ENCODE results near the gene TMEM41A.

The TMEM41A gene

DNA sequence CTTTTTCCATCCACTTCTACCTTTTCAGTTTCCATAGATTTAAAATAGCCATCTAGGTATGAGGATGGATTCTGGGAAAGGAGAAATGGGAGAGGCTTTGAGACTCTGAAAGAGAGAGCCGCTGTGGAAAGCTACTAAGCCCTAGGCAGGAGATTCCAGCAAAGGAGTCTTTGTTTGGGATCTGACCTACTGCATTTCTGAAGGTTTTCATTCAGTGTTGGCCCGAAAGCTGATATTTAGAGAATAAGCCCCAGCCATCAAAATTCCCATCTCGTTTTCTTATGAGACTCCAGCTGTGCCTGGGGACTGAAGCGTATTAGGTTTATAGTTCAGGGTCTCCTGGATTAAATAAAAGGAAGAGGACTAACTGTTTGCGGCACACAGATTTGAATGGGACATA, 34.1 kb upstream of the TMEM41A start:
- TF ChIP-seq YY1 (IDR thresholded peaks at IDR 0.05; ENCODE audit: low read depth): no peak
- TF ChIP-seq, protein P1, sequence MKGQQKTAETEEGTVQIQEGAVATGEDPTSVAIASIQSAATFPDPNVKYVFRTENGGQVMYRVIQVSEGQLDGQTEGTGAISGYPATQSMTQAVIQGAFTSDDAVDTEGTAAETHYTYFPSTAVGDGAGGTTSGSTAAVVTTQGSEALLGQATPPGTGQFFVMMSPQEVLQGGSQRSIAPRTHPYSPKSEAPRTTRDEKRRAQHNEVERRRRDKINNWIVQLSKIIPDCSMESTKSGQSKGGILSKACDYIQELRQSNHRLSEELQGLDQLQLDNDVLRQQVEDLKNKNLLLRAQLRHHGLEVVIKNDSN (IDR thresholded peaks at IDR 0.05): no peak
- no peak for TF ChIP-seq EGR1 (IDR thresholded peaks at IDR 0.05)
- no peak for TF ChIP-seq ZBTB7A (IDR thresholded peaks at IDR 0.05; ENCODE audit: low read depth)
- TF ChIP-seq, protein P2, sequence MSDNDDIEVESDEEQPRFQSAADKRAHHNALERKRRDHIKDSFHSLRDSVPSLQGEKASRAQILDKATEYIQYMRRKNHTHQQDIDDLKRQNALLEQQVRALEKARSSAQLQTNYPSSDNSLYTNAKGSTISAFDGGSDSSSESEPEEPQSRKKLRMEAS (IDR thresholded peaks at IDR 0.05): no peak
- TF ChIP-seq, protein P3, sequence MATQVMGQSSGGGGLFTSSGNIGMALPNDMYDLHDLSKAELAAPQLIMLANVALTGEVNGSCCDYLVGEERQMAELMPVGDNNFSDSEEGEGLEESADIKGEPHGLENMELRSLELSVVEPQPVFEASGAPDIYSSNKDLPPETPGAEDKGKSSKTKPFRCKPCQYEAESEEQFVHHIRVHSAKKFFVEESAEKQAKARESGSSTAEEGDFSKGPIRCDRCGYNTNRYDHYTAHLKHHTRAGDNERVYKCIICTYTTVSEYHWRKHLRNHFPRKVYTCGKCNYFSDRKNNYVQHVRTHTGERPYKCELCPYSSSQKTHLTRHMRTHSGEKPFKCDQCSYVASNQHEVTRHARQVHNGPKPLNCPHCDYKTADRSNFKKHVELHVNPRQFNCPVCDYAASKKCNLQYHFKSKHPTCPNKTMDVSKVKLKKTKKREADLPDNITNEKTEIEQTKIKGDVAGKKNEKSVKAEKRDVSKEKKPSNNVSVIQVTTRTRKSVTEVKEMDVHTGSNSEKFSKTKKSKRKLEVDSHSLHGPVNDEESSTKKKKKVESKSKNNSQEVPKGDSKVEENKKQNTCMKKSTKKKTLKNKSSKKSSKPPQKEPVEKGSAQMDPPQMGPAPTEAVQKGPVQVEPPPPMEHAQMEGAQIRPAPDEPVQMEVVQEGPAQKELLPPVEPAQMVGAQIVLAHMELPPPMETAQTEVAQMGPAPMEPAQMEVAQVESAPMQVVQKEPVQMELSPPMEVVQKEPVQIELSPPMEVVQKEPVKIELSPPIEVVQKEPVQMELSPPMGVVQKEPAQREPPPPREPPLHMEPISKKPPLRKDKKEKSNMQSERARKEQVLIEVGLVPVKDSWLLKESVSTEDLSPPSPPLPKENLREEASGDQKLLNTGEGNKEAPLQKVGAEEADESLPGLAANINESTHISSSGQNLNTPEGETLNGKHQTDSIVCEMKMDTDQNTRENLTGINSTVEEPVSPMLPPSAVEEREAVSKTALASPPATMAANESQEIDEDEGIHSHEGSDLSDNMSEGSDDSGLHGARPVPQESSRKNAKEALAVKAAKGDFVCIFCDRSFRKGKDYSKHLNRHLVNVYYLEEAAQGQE (IDR thresholded peaks at IDR 0.05; ENCODE audit: low read depth): no peak
- no peak for TF ChIP-seq RAD21 (IDR thresholded peaks at IDR 0.05; ENCODE audit: low read depth)
- TF ChIP-seq TEAD4 (IDR thresholded peaks at IDR 0.05): no peak
- no peak for TF ChIP-seq CREB1 (IDR thresholded peaks at IDR 0.05; ENCODE audit: low read depth)
- TF ChIP-seq TAF1 (IDR thresholded peaks at IDR 0.05; ENCODE audit: low read depth): no peak
- TF ChIP-seq TCF12 (IDR thresholded peaks at IDR 0.05; ENCODE audit: low read depth): no peak
- no peak for TF ChIP-seq NFIC (IDR thresholded peaks at IDR 0.05)
- no peak for TF ChIP-seq EP300 (IDR thresholded peaks at IDR 0.05; ENCODE audit: borderline replicate concordance)
- TF ChIP-seq CEBPB (IDR thresholded peaks at IDR 0.05): no peak
- no peak for TF ChIP-seq FOXM1 (IDR thresholded peaks at IDR 0.05; ENCODE audit: borderline replicate concordance, low read depth)

DNA sequence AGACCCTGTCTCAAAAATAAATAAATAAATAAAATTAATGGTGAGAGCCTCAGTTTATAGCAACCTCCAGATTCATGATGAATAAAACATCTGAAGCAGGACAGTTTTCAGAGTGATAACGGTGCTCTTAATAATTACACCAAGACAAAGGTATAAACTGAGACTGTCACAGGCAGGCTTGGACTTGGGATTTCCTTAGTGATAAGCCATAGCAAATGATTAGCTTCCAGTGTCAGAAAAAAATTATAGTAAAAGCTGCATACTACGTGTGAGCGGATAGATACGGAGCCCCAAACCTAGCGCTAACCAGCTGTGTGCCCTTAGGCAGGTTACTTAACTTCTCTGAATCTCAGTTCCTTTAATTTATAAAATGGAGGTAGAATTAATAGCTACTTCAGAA, 32.0 kb upstream of the TMEM41A start:
- no peak for TF ChIP-seq TCF12 (IDR thresholded peaks at IDR 0.05; ENCODE audit: low read depth)
- TF ChIP-seq, protein P3 (IDR thresholded peaks at IDR 0.05; ENCODE audit: low read depth): no peak
- TF ChIP-seq, protein P2 (IDR thresholded peaks at IDR 0.05): no peak
- no peak for TF ChIP-seq RAD21 (IDR thresholded peaks at IDR 0.05; ENCODE audit: low read depth)
- TF ChIP-seq TAF1 (IDR thresholded peaks at IDR 0.05; ENCODE audit: low read depth): no peak
- TF ChIP-seq ZBTB7A (IDR thresholded peaks at IDR 0.05; ENCODE audit: low read depth): no peak
- TF ChIP-seq FOXM1 (IDR thresholded peaks at IDR 0.05; ENCODE audit: borderline replicate concordance, low read depth): no peak
- TF ChIP-seq EGR1 (IDR thresholded peaks at IDR 0.05): no peak
- TF ChIP-seq, protein P1 (IDR thresholded peaks at IDR 0.05): no peak
- no peak for TF ChIP-seq CREB1 (IDR thresholded peaks at IDR 0.05; ENCODE audit: low read depth)
- no peak for TF ChIP-seq YY1 (IDR thresholded peaks at IDR 0.05; ENCODE audit: low read depth)
- TF ChIP-seq EP300 (IDR thresholded peaks at IDR 0.05; ENCODE audit: borderline replicate concordance): no peak
- no peak for TF ChIP-seq CEBPB (IDR thresholded peaks at IDR 0.05)
- no peak for TF ChIP-seq TEAD4 (IDR thresholded peaks at IDR 0.05)
- TF ChIP-seq NFIC (IDR thresholded peaks at IDR 0.05): no peak

DNA sequence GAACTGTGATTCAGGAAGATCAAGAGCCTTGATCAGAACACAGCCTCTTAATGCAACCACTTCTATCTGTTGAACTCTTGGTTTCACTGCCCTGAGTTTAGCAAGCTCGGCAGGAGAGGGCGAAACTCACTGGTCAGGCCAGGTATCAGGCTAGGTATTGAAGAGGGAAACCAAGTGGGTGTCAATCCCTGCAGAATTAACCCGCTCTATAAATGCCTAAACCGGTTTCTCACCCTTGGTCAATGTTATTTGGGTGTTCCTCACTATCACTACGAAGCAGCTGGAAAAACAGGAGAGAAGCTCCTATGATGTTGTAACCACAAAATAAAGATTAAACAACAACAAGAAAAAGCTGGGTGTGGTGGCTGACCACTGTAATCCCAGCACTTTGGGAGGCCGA, 29.7 kb upstream of the TMEM41A start:
- no peak for TF ChIP-seq TAF1 (IDR thresholded peaks at IDR 0.05; ENCODE audit: low read depth)
- TF ChIP-seq FOXM1 (IDR thresholded peaks at IDR 0.05; ENCODE audit: borderline replicate concordance, low read depth): no peak
- no peak for TF ChIP-seq TCF12 (IDR thresholded peaks at IDR 0.05; ENCODE audit: low read depth)
- no peak for TF ChIP-seq NFIC (IDR thresholded peaks at IDR 0.05)
- no peak for TF ChIP-seq TEAD4 (IDR thresholded peaks at IDR 0.05)
- TF ChIP-seq CEBPB (IDR thresholded peaks at IDR 0.05): no peak
- TF ChIP-seq, protein P1 (IDR thresholded peaks at IDR 0.05): no peak
- TF ChIP-seq, protein P2 (IDR thresholded peaks at IDR 0.05): no peak
- no peak for TF ChIP-seq CREB1 (IDR thresholded peaks at IDR 0.05; ENCODE audit: low read depth)
- no peak for TF ChIP-seq EP300 (IDR thresholded peaks at IDR 0.05; ENCODE audit: borderline replicate concordance)
- no peak for TF ChIP-seq EGR1 (IDR thresholded peaks at IDR 0.05)
- no peak for TF ChIP-seq YY1 (IDR thresholded peaks at IDR 0.05; ENCODE audit: low read depth)
- no peak for TF ChIP-seq RAD21 (IDR thresholded peaks at IDR 0.05; ENCODE audit: low read depth)
- TF ChIP-seq ZBTB7A (IDR thresholded peaks at IDR 0.05; ENCODE audit: low read depth): no peak
- TF ChIP-seq, protein P3 (IDR thresholded peaks at IDR 0.05; ENCODE audit: low read depth): no peak
